Measurements from ENCODE around the gene RIT1.

The RIT1 gene

DNA sequence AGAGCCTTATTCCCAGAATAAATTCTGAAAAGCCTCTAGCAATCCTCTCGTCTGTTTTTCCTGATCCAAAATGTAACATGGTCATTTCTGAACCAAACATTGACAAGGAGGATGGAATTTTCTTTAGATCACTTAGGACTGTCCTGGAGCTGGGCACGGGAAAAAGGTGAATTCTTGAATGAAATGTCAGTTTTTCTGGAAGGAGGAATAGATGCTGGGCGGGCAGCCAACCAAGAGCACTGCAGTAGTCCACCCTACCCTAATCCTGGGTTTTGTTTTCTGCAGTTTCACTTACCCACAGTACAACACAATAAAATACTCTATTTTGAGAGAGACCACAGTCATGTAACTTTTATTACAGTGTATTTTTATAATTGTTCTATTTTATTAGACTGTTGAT lies 20.9 kb downstream of the RIT1 start:
- DNase-seq: no peak

DNA sequence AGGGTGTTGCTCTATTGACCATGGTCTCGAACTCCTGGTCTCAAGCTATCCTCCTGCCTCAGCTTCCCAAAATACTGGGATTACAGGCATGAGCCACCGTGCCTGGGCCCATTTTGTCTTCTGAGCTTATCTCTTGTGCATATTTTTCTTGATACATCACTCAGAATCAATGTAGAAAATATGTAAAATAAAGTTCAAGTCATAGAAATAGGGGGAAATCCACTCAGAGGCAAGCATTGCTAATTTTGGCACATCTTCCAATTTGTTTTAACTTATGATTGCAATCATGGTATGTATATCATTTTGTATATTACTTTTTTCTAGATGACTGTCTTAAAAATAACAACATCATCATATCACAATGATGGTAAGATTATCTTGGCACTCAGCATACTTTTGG lies 21.6 kb downstream of the RIT1 start:
- DNase-seq: no peak

DNA sequence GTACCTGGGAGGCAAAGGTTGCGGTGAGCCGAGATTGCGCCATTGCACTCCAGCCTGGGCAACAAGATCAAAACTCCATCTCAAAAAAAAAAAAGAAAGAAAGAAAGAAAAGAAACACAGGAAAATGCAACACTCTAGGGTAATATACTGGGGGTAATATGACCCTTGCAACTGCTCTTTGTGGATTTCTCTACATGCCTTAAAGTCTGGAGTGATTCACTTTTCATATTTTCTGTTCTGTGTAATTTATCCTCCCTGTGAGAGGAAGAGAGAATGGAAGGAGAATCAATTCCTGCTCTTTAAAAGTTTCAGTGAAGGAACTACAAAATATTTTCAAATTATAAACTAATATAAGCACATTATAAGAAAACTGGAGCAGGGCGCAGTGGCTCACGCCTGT lies 22.7 kb downstream of the RIT1 start:
- no peak for DNase-seq

DNA sequence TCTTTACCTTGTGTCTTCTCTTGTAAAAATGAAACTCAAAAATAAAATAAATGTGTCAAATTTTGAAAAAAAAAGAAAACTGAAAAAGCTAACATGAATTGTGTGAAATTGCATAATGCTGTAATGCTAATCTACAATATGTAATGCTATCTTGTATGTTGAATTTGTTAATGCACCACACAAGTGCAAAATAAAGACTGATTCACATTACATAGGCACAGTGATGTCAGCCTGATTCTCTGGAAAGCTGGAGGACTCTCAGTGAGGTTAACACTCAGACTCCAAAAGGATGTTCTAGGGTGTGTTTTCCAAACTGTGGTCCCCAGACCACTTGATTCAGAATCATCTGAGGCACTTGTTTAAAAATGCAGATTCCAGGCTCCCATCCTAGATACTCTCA lies 26.2 kb downstream of the RIT1 start:
- DNase-seq: no peak

DNA sequence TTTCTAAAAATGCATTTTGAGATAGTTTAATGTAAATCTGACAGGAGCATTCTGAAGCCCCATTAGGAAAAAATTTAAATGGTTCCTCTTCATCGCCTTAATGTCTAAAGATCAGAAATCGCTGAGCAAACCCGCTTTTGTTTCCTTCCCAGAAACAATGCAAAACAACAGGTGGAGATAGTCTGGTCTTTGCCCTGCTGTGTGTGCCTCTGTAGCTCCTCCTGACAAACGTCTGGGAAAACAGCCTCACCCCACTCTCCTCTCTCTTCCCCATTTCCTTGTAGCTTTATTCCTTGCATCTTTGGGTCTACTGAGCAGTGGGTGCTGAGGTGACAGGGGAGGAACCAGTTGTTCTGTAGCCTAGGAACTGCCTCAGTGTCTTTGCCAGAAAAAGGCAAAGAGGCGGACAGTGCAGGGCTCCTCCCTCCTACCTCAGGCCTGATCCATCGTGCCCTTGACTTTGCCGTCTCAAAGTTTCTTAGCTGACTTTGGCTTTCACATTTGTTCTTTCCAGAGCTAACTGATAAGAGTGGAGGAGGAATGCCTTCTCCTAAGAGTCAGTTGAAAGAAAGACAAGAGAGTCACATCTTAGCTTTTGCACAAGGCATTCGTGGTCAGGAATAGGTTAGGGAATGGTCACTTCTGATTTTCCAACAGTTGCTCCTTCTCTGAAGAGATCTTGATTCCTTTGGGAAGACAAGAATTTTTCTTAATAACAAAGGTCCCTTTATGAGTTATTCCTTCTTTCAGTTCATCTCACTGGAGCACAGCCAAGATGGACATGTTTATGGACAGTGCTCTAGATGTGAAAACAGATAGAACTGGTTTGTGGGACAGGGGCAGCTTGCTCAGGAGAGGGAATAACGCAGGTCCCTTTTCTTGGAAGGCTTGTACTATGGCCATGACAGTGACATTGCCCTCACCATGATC lies 26.9 kb downstream of the RIT1 start:
- no peak for DNase-seq

DNA sequence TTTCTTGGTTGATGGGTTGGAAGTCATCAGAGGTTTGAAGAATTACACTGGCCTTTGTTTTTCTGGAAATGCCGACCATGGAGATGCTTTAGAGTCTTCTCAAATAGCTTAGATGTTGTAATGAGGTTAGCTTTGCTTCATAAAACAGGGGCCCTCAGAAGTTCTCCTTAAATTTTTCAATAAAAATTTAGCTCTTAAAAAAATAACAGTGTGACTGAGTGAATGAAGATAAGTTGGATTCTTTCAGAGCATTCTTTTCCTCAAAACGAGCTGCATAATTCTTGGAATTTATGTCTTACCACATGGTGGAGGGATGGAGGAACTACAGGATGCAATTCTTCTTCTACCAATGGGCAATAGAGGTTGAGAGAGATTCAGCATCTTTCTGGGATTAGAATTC lies 28.4 kb downstream of the RIT1 start:
- DNase-seq: no peak

DNA sequence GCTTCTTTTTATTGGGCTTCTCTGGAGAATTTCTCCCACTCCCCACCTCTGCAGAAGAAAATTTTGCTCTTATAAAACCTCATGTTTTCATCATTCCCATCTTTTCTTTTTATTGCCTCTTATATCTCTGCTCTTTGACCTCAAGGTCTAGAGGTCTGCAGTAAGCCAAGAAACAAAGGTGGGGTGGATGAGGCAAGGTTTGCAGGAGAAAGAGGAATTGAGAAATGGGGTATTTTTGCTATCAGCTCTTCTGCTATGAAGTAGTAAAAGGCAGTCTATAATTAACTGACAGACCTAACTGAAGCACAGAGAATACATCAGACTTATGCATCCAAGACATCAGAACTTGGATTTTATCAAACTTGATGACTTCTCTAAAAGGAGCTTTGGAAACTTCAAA lies 28.9 kb downstream of the RIT1 start:
- DNase-seq: no peak

DNA sequence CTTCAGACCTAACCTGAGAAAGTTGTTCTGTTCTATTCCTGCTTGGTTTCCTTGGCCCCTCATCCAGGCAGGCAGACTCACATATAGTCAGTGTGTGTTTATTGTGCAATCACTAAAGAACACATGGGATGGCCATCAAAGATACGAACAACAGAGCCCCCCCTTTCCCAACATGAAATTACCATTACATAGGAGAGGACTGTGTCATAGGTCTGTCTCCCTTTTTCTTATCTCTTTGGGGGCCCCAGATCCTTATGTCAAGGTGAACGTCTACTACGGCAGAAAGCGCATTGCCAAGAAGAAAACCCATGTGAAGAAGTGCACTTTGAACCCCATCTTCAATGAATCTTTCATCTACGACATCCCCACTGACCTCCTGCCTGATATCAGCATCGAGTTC lies 30.2 kb downstream of the RIT1 start:
- no peak for DNase-seq

DNA sequence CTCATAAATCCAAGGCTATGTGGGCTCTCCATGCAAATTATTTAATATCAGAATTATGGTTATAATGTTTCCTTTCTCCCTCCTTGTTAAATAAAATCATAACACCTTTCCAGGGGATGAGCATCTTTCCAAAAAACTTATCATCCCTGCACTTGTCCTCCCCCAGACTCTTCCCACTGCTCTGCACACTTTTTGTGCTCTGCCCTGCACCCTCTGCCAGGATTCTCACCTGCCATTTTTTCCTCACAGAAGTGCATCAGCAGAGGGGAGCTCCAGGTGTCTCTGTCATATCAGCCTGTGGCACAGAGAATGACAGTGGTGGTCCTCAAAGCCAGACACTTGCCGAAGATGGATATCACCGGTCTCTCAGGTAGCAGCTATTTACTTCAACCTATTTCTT lies 30.9 kb downstream of the RIT1 start:
- DNase-seq: no peak

DNA sequence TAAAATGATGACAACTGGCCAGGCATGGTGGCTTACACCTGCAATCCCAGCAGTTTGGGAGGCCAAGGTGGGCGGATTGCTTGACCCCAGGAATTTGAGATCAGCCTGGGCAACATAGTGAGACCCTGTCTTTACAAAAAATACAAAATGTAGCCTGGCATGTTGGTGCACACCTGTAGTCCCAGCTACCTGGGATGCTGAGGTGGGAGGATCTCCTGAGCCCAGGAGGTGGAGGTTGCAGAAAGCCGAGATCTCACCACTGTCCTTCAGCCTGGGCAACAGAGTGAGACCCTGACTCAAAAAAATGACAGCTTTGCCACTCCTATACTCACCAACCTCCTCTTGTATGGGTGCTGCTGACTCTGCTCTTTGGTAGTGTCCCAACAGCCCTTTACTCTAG lies 33.2 kb downstream of the RIT1 start:
- no peak for DNase-seq

DNA sequence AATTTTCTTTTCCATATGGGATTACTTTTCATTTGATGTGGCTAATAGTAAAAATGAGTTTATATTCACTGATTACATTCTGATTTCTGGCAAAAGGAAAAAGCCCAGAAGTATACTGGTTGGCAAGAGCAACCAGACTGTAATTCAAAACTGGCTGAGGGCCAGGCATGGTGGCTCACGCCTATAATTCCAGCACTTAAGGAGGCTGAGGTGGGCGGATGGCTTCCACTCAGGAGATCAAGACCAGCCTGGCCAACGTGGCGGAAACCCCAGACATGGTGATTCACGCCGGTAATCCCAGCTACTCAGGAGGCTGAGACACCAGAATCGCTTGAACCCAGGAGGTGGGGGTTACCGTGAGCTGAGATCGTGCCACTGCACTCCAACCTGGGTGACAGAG lies 37.3 kb downstream of the RIT1 start:
- no peak for DNase-seq

DNA sequence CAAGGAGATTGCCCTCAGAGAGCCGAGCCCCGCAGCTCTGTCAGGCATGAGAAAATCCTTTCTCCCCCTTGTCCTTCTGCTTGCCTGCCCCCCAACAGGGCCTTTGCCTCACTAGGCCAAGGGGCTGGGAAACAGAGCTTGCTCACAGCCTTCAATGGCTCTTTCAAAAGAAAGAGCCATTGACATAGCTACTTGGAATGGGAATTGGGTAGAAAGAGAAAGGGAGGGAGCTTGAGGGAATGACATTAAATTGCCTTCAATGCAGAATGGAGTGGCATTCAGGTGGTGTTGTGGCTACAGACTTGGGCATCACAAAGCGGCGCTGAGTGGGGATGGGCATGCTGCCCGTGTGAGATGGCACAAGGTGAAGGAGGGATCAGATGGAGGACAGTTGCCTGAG lies 38.6 kb downstream of the RIT1 start:
- DNase-seq: no peak

DNA sequence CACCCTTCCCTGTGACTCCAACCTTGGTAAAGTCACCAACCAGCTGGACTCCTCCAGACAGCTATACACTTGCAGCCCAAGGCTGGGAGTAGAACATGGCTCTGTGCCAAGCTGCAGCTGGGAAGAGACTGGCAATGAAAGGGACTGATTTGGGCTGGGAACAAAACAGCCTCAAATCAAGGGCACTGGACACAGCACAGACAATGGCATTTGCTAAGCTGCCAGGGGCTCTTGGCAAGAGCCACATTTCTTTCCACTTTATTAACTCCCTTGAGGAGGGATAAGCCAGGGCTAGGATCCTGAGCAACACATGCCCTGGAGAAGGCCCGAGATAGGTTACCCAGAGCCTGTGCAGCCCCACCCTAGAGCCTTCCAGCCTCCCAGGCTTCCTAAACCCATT lies 39.8 kb downstream of the RIT1 start:
- DNase-seq: no peak

DNA sequence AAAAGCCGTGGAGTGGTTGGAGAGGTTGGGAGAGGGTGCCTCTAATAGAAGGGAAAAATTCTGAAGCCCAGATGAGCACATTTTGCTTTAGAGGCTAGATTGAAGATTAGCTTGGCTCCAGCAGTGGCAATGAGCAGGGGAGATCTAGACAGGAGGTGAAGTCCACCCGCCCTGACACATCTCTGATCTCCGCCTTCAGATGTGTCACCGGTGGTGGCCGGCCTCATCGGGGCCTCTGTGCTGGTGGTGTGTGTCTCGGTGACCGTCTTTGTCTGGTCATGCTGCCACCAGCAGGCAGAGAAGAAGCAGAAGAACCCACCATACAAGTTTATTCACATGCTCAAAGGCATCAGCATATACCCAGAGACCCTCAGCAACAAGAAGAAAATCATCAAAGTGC lies 43.4 kb downstream of the RIT1 start:
- DNase-seq: no peak

DNA sequence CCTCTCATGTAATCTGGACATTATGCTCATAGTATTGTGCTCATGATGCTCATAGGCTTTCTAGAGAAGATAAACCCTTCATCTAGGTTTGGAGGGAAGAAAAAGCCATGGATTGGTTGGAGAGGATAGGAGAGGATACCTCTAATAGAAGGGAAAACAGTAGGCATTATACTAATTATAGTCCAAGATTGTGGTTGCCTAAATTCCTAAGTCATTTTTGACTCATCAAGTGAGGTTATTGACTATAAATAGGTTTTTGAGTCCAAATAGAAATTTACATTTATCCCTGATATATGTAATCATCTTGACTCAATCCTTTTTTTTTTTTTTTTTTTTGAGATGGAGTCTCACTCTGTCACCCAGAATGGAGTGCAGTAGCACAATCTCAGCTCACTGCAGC lies 46.8 kb downstream of the RIT1 start:
- no peak for DNase-seq

DNA sequence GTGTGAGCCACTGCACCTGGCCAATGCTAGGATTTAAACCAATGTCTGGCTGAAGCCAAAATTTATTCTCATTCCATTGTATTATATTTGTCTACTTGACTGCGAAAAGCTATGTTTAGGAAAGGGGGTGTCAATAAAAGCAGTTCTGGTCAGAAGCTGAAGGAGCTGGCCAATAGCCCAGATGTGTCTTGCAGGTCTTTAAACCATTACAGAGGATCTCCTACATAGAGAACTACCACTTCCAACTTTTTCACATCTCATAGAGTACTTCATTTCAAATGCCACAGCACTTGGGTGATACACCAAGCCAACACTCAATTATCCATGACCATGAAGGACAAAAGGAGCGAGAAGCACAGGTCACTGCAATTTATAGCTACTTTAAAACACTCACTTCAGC lies 49.3 kb downstream of the RIT1 start:
- DNase-seq: no peak

DNA sequence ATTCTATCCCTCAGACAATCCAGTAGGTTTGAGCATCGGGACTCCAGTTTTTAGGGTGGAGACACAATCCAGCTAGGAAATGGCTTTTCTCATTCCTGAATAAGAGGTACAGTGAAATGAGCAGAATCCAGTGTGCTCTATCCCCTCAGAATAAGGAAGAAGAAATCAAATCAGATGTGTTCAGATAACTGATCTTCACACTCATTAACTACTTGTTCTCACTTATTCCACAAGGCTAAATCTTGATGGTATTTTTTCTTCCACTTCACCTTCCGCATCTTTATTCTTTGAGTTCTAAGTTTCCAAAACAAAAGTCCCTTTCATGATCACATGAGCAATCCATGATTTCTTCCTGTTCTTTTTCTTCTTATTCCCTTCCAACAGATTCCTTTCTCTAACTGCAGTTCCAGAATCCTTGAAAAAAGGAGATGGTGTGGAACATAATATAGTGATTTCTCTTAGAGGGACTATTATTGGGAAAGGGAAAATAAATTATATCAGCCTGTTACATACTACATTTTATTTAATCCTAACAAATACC lies 50.1 kb downstream of the RIT1 start:
- peak; percentile 3 for DNase-seq

DNA sequence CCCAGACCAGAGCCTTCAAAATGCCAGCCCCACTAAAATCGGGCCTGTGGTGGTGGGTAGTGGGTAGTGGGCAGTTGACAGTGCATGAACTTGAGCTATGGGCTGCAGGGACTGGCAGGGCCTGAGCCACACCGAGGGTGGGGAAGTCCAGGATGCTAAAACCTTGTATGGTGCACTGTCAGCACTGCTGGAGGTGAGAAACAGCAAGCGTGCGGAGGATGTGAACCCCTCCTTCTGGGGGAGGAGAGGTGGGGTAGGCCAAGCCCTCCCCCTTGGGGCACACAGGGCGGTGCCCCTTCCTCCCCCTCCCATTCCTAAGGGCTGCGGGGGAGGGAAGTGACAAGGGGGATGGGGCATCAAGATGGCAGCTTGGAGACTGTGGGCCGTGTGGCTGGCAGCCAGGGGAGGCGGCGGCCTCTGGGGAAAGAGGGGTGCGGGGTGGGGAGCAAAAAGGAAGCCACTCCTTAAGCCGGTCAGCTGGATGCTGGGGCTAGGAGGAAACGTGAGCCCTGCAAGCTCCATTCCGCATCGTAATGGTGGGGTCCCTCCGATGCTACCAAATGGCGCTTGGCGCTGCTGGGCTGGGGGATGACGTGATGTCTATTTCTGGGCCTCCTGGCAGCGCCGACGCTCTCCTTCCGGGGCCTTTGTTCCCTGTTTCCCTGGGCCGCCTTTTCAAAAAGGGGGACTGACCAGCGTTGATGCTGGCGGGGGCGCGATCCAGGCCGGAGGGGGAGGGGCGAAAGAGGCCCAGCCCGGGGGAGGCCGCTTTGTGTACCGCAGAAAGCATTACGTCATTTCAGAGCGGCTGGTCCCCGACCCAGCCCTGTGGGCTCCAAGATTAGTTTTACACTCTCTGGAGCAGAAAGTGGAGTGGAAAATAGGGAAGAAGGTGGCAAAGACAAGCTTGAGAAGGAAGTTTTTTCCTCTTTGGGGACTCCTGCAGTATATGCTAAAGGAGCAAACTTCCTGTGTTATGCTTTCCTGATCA lies 51.0 kb downstream of the RIT1 start:
- DNase-seq: peak; percentile 88

DNA sequence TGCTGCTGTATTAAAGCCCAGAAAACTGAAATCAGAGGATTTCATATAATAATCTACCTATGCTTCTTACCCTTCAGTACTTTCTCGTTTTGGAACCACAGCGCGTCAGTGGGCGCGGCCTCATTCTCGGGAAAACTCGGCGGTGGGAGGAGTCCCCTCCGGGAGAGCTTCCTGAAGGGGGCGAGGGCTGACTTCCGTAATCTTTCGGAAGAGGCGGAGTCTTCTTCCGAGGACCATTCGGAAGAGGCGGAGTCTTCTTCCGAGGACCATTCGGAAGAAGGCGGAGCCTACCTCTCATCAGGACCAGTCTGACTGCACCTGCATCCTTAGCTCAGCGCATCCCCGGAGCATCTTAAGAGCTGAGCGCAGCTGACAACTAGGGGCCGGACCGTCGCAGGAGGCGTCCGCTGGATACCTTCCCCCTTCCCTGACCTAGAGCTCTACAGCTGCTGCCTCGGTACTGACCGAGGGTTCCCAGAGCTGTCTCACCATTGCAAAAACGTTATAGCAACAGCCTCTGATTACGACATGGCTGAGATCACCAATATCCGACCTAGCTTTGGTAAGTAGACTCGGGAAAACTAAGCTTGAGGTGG lies 51.8 kb downstream of the RIT1 start, which contains the start of gene SYT11:
Gene SYT11, plus strand, starts transcription at position 334 of the 596 bp plus-strand sequence. Its CDS starts 195 bp downstream, at position 529.
- DNase-seq: peak; percentile 96

DNA sequence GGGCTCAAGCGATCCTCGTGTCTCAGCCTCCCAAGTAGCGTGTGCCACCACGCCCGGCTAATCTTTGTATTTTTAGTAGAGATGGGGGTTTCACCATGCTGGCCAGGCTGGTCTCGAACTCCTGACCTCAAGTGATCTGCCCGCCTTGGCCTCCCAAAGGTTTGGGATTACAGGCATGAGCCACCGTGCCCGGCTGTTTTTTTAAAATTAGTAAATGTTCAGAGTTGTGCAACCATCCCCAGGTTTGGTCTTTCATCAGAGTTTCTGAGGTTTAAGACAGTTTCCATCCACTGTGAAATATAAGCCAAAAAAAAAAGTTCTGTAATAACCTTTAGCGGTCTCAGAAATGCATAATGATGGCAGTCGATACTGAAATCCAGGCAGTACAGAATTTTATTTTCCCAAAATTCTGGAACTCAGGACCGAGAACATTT lies 52.3 kb downstream of the RIT1 start:
- DNase-seq: no peak

DNA sequence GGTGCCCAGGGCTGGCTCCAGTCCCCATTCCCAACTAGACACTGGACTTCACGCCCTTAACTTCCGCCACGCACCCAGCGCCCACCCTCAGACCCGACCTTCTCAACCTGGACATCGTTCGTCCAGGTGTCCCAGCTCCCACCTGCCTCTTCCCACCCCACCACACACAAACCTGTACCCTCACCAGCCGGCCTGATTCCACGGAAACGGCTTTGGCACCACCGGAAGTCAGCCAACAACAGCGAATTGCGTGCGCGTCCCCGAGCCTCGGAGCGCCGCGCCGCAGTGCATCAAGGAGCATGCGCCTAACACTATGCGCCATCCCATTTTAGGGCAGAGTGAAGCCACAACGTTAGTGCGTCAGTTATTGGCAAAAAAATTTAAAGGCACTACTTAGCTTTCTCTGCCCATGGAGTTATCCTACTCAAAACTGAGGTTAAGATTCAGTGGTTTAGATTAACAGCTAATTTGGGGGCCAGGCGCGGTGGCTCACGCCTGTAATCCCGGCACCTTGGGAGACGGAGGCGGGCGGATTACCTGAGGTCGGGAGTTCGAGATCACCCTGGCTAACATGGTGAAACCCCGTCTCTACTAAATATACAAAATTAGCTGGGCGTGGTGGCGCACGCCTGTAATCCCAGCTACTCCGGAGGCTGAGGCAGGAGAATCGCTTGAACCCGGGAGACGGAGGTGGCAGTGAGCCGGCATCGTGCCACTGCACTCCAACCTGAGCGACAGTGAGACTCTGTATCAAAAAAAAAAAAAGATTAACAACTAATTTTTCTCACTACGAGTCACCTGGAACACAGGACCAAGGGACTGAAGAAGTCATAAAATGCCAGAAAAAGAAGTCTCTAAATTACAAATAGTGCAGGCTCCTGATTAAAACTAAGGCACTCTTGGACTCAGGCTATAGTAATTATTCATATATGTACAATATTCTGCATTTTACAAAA lies 53.9 kb downstream of the RIT1 start, which contains the start of gene GON4L:
Gene GON4L, minus strand, starts transcription at position 240 of the 956 bp plus-strand sequence. CDS start 3,434 bp downstream, outside the sequence.
- peak; percentile 93 for DNase-seq

All from CD4-positive, alpha-beta T cell treated with Interleukin-17A for 1 hour (primary cell).